PC-9 (cell line): ENCODE data around the gene UNC5C.

Experiments
- EZH2 ChIP-seq: fragments of 200-600 bp; sonication (generic); IDR thresholded peaks from 2 replicates; pipeline ENCODE4 v1.8.0; 2017; ENCODE audit warnings: antibody characterized with exemption, low read depth
- TF ChIP-seq, protein P1 (sequence below): fragments of 200-600 bp; sonication (generic); conservative IDR thresholded peaks from 2 replicates; pipeline ENCODE4 v1.6.1; 2017; ENCODE audit warnings: mixed run types, antibody characterized with exemption, mild to moderate bottlenecking, moderate library complexity

DNA sequence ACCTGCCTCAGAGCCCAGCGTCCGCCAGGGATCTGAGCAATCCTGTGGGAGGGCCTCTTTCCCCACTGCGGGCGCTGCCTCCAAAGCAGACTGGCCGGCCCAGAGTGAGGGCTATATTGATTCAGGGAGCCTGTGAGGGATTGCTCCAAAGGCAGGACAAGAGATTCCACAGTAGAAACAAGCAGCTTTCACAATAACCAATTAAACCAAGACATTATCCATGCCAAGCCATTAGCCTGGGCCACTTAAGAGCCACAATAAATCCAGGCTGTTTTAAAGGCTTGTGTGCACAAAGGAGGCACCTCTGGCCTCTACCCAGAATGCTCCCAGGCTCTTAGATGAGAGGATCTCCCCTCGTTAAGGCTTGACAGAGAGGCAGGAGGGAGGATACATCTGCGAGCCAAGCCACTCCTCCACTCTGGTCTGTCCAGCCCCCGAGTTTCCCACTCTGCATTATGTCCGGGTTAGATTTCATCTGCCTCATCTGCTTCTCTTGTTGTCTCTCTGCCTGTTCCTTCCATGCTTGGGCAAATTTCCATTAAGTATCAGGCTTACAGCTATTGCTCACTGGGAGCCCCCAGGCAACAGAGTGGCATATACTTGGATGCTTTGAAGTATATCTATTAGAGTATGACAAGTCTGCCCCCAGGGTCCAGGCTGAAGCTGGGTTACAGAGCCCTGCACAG is 357.9 kb downstream of the UNC5C start:
- TF ChIP-seq, protein P1, sequence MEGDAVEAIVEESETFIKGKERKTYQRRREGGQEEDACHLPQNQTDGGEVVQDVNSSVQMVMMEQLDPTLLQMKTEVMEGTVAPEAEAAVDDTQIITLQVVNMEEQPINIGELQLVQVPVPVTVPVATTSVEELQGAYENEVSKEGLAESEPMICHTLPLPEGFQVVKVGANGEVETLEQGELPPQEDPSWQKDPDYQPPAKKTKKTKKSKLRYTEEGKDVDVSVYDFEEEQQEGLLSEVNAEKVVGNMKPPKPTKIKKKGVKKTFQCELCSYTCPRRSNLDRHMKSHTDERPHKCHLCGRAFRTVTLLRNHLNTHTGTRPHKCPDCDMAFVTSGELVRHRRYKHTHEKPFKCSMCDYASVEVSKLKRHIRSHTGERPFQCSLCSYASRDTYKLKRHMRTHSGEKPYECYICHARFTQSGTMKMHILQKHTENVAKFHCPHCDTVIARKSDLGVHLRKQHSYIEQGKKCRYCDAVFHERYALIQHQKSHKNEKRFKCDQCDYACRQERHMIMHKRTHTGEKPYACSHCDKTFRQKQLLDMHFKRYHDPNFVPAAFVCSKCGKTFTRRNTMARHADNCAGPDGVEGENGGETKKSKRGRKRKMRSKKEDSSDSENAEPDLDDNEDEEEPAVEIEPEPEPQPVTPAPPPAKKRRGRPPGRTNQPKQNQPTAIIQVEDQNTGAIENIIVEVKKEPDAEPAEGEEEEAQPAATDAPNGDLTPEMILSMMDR = no peak
- no peak for TF ChIP-seq EZH2
